Esophagus muscularis mucosa (tissue), 4 donors: ENCODE data around the gene ATP5MG. TPM values are rescaled to one million over a fixed set of nuclear protein-coding genes. Genes with fewer than 3 reads are reported as not detected.
"Not testable (repeated sequence)": the region's sequence is repeated elsewhere in the genome, so short reads cannot be mapped to it uniquely, and the experiment has no call there.

Source experiments
- DNase-seq: peaks from one replicate; pipeline ENCODE4 v3.0.0-alpha.2; 2017; ENCODE audit errors: extremely low spot score
- H3K27ac ChIP-seq, 4 donors: fragments of 200-600 bp; sonication (generic); replicated peaks in 1 of 4; 1 replicate in 3 of 4; 2 replicates in 1 of 4; pipeline ENCODE4 v1.5.1; 2016 to 2019; ENCODE audit warnings: mild to moderate bottlenecking in 1 of 4
- H3K27me3 ChIP-seq, 4 donors: fragments of 200-600 bp; sonication (generic); one replicate each; pipeline versions ENCODE4 v1.5.1 to v1.6.0; 2016 to 2019
- H3K36me3 ChIP-seq, 4 donors: fragments of 200-600 bp; sonication (generic); one replicate each; pipeline ENCODE4 v1.5.1; 2016 to 2019
- H3K4me1 ChIP-seq, 4 donors: fragments of 200-600 bp; sonication (generic); one replicate each; pipeline ENCODE4 v1.5.1; 2016 to 2019
- H3K4me3 ChIP-seq, 4 donors: fragments of 200-600 bp; sonication (generic); 1 replicate in 2 of 4; 2 replicates in 2 of 4; pipeline ENCODE4 v1.5.1; 2016 to 2019; ENCODE audit warnings: mild to moderate bottlenecking in 4 of 4, moderate library complexity in 1 of 4
- H3K9me3 ChIP-seq, 4 donors: fragments of 200-600 bp; sonication (generic); 1 replicate in 3 of 4; 2 replicates in 1 of 4; pipeline ENCODE4 v1.5.1; 2016 to 2019
- EP300 ChIP-seq: sonication (generic); formaldehyde crosslinking; IDR thresholded peaks from one replicate; pipeline ENCODE4 v1.6.1; 2017; ENCODE audit warnings: antibody characterized with exemption
- POLR2A ChIP-seq: fragments of 450-650 bp; IDR thresholded peaks from one replicate; pipeline ENCODE4 v1.6.1; 2017; ENCODE audit warnings: antibody characterized with exemption, moderate library complexity, mild to moderate bottlenecking, low read depth
- POLR2AphosphoS5 ChIP-seq, 2 donors: sonication (generic); formaldehyde crosslinking; IDR thresholded peaks; one replicate each; pipeline ENCODE4 v1.6.1; 2017; ENCODE audit warnings: antibody characterized with exemption in 2 of 2
- WGBS: methylation state at CpG from one replicate; pipeline ENCODE4 v1.1.5; 2018; 5-methylcytosine and 5-hydroxymethylcytosine counted together
- intact Hi-C: fragments of 100-400 bp; cut with DNase I; formaldehyde crosslinking; loops from one replicate; pipeline ENCODE4 v1.15.1; 2023
- total RNA-seq, 4 donors: library from RNA; depleted of rRNA; stranded (reverse); fragments of >200 nt; gene quantifications; one replicate each; pipeline versions ENCODE4 v1.1.0 to v1.2.1, GENCODE V29; 2016
- TF ChIP-seq, protein P1 (sequence below), 3 experiments: fragments of 200-600 bp in 2 of 3; fragments of 450-650 bp in 1 of 3; sonication (generic) in 2 of 3; IDR thresholded peaks; one replicate each; pipeline ENCODE4 v1.5.1; 2017 to 2019; ENCODE audit warnings: antibody characterized with exemption in 3 of 3, mild to moderate bottlenecking in 2 of 3, moderate library complexity in 1 of 3

The ATP5MG gene
- total RNA-seq, 4 donors from 2014 or later: 61.0 to 91.1 (median 69.1) TPM

GRCh38 chr11:118401880-118402590 lies 629 bp downstream of the ATP5MG start:
- Histone ChIP-seq H3K27ac (peak overlapping the region; percentile 80 to 89 (median 86)), H3K4me1 (peaks cover 45 to 54% (median 54%) of the 10 kb centered on the region in 4 donors), H3K36me3 (peaks cover 0 to 38% (median 18%) of the 10 kb centered on the region in 4 donors), H3K27me3 (no peaks in the 10 kb centered on the region), H3K9me3 (no peaks in the 10 kb centered on the region), H3K4me3 (peak overlapping the region; percentile 72 to 95 (median 86))
- WGBS: 3% methylated on average over 22 of the region's 22 CpGs
- TF ChIP-seq POLR2A: no peak
- TF ChIP-seq EP300: no peak
- TF ChIP-seq, protein P1, sequence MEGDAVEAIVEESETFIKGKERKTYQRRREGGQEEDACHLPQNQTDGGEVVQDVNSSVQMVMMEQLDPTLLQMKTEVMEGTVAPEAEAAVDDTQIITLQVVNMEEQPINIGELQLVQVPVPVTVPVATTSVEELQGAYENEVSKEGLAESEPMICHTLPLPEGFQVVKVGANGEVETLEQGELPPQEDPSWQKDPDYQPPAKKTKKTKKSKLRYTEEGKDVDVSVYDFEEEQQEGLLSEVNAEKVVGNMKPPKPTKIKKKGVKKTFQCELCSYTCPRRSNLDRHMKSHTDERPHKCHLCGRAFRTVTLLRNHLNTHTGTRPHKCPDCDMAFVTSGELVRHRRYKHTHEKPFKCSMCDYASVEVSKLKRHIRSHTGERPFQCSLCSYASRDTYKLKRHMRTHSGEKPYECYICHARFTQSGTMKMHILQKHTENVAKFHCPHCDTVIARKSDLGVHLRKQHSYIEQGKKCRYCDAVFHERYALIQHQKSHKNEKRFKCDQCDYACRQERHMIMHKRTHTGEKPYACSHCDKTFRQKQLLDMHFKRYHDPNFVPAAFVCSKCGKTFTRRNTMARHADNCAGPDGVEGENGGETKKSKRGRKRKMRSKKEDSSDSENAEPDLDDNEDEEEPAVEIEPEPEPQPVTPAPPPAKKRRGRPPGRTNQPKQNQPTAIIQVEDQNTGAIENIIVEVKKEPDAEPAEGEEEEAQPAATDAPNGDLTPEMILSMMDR (IDR thresholded peaks at IDR 0.05): no peak
- TF ChIP-seq POLR2AphosphoS5 (IDR thresholded peaks at IDR 0.05): no peak
- no peak for DNase-seq
- intact Hi-C loops: loop anchor here (2.0 to 5.0 kb wide), 2 partner anchors 35 to 87 kb away; partner anchors contain the start of gene KMT2A

- peak overlapping the region; percentile 80 to 89 (median 86) for H3K27ac ChIP-seq
- WGBS: 82% methylated on average over 7 of the region's 7 CpGs
- H3K9me3 ChIP-seq, H3K27me3 ChIP-seq, DNase-seq: not testable (repeated sequence)
- peaks cover 47 to 54% (median 54%) of the 10 kb centered on the region in 4 donors for H3K4me1 ChIP-seq
- H3K36me3 ChIP-seq: peaks cover 4 to 38% (median 21%) of the 10 kb centered on the region in 4 donors
- intact Hi-C loops: loop anchor here (5.0 kb wide), 1 partner anchor 35 kb away; the partner anchor contains the start of gene KMT2A
- H3K4me3 ChIP-seq: peak overlapping the region; percentile 72 to 95 (median 86)
Observed at GRCh38 chr11:118402594-118402993, 1.2 kb downstream of the ATP5MG start.

GRCh38 chr11:118406599-118407166 lies 5.3 kb downstream of the ATP5MG start:
- H3K27me3 ChIP-seq: no peaks in the 10 kb centered on the region
- H3K36me3 ChIP-seq: peaks cover 9 to 60% (median 39%) of the 10 kb centered on the region in 4 donors
- peaks cover 43 to 56% (median 47%) of the 10 kb centered on the region in 4 donors for H3K4me1 ChIP-seq
- TF ChIP-seq POLR2A (no peak), POLR2AphosphoS5 (IDR thresholded peaks at IDR 0.05) (no peak), EP300 (no peak)
- TF ChIP-seq, protein P1 (IDR thresholded peaks at IDR 0.05): no peak
- H3K4me3 ChIP-seq: no peak overlapping the region
- intact Hi-C loops: no loop called here
- WGBS: 54% methylated on average over 7 of the region's 7 CpGs
- DNase-seq: no peak
- H3K9me3 ChIP-seq: no peaks in the 10 kb centered on the region
- no peak overlapping the region for H3K27ac ChIP-seq

GRCh38 chr11:118410055-118410745 lies 8.8 kb downstream of the ATP5MG start:
- Histone ChIP-seq H3K27me3 (no peaks in the 10 kb centered on the region), H3K4me1 (peaks cover 16 to 25% (median 17%) of the 10 kb centered on the region in 4 donors), H3K9me3 (no peaks in the 10 kb centered on the region), H3K4me3 (no peak overlapping the region), H3K27ac (no peak overlapping the region), H3K36me3 (peaks cover 9 to 69% (median 41%) of the 10 kb centered on the region in 4 donors)
- TF ChIP-seq POLR2AphosphoS5 (IDR thresholded peaks at IDR 0.05) (no peak), EP300 (no peak), POLR2A (no peak)
- TF ChIP-seq, protein P1 (IDR thresholded peaks at IDR 0.05): no peak
- 69% methylated on average over 7 of the region's 7 CpGs for WGBS
- no peak for DNase-seq
- intact Hi-C loops: no loop called here

GRCh38 chr11:118411530-118411929 lies 10.1 kb downstream of the ATP5MG start:
- H3K27ac ChIP-seq: no peak overlapping the region
- intact Hi-C loops: no loop called here
- no peaks in the 10 kb centered on the region for H3K9me3 ChIP-seq
- peaks cover 8 to 22% (median 14%) of the 10 kb centered on the region in 4 donors for H3K4me1 ChIP-seq
- H3K27me3 ChIP-seq: no peaks in the 10 kb centered on the region
- 88% methylated on average over 4 of the region's 4 CpGs for WGBS
- H3K36me3 ChIP-seq: peaks cover 9 to 56% (median 34%) of the 10 kb centered on the region in 4 donors
- TF ChIP-seq POLR2A: no peak
- TF ChIP-seq POLR2AphosphoS5 (IDR thresholded peaks at IDR 0.05): no peak
- TF ChIP-seq EP300: no peak
- TF ChIP-seq, protein P1 (IDR thresholded peaks at IDR 0.05): no peak
- DNase-seq: no peak
- H3K4me3 ChIP-seq: no peak overlapping the region
